Astrocyte (in vitro differentiated cells and primary cell): ENCODE measurements around the gene XKR8.

Experiments used
- EZH2 ChIP-seq: IDR thresholded peaks from 2 replicates; pipeline ENCODE4 v1.6.1; 2012; ENCODE audit warnings: mild to moderate bottlenecking, low read length, inconsistent platforms; ENCODE audit not compliant: insufficient read depth
- TF ChIP-seq, protein P1 (sequence below): IDR thresholded peaks from 2 replicates; pipeline ENCODE4 v1.5.1; 2011; ENCODE audit warnings: low read depth, mild to moderate bottlenecking, inconsistent platforms, low read length, moderate library complexity; ENCODE audit not compliant: insufficient read depth

DNA sequence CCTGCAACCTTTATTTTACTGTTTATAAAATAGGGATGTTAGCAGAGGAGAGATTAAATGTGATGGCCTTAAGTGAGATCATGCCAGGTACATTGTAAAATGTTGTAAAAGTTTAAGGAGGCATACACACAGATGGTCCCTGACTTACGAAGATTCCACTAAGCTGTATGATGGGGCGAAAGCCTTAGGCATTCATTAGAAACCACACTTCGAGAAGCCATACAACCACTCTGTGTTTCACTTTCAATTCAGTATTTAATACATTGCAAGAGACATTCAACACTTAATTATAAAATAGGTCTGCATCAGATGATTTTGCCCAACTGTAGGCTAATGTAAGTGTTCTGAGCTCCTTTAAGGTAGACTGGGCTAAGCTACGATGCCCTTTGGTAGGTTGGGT, 21.3 kb upstream of the XKR8 start:
- TF ChIP-seq, protein P1, sequence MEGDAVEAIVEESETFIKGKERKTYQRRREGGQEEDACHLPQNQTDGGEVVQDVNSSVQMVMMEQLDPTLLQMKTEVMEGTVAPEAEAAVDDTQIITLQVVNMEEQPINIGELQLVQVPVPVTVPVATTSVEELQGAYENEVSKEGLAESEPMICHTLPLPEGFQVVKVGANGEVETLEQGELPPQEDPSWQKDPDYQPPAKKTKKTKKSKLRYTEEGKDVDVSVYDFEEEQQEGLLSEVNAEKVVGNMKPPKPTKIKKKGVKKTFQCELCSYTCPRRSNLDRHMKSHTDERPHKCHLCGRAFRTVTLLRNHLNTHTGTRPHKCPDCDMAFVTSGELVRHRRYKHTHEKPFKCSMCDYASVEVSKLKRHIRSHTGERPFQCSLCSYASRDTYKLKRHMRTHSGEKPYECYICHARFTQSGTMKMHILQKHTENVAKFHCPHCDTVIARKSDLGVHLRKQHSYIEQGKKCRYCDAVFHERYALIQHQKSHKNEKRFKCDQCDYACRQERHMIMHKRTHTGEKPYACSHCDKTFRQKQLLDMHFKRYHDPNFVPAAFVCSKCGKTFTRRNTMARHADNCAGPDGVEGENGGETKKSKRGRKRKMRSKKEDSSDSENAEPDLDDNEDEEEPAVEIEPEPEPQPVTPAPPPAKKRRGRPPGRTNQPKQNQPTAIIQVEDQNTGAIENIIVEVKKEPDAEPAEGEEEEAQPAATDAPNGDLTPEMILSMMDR = no peak
- no peak for TF ChIP-seq EZH2
